RWPE2 (cell line): ENCODE results near the gene LRP1B.

Source experiments
- ATAC-seq: fragments of 200-7000 bp; cut with Tn5 transposase; 3 replicates; pipeline ENCODE4 v1.9.1; 2021; ENCODE audit warnings: low read depth
- DNase-seq: peaks from one replicate; pipeline ENCODE4 v3.0.0-alpha.2; 2020; ENCODE audit warnings: low spot score
- H3K27ac ChIP-seq: fragments of 450-650 bp; 2 replicates; pipeline ENCODE4 v1.5.1; 2017; ENCODE audit warnings: mild to moderate bottlenecking; ENCODE audit not compliant: poor library complexity, severe bottlenecking
- H3K27me3 ChIP-seq: fragments of 250-450 bp; sonication (Bioruptor Pico); 2 replicates; pipeline ENCODE4 v1.5.1; 2021; ENCODE audit warnings: mild to moderate bottlenecking, moderate library complexity; ENCODE audit not compliant: insufficient read depth, poor library complexity, severe bottlenecking
- H3K36me3 ChIP-seq: fragments of 250-450 bp; sonication (Bioruptor Pico); 2 replicates; pipeline ENCODE4 v1.5.1; 2020; ENCODE audit warnings: low read depth, mild to moderate bottlenecking, moderate library complexity
- H3K4me1 ChIP-seq: fragments of 250-450 bp; sonication (Bioruptor Pico); 2 replicates; pipeline ENCODE4 v1.5.1; 2021; ENCODE audit warnings: mild to moderate bottlenecking, moderate library complexity; ENCODE audit not compliant: insufficient read depth, poor library complexity, severe bottlenecking
- H3K4me3 ChIP-seq: fragments of 250-450 bp; sonication (Bioruptor Pico); 2 replicates; pipeline ENCODE4 v1.5.1; 2021; ENCODE audit warnings: mild to moderate bottlenecking, moderate library complexity; ENCODE audit not compliant: severe bottlenecking
- H3K9me3 ChIP-seq: fragments of 250-450 bp; sonication (Bioruptor Pico); 2 replicates; pipeline ENCODE4 v1.5.1; 2021; ENCODE audit warnings: mild to moderate bottlenecking, moderate library complexity; ENCODE audit not compliant: severe bottlenecking
- TF ChIP-seq, protein P1 (sequence below): fragments of 450-650 bp; IDR thresholded peaks from one replicate; pipeline ENCODE4 v1.5.1; 2017; ENCODE audit warnings: mild to moderate bottlenecking, moderate library complexity; ENCODE audit not compliant: poor library complexity, severe bottlenecking

The LRP1B gene

GRCh38 chr2:141029428-141030078, 1101.3 kb downstream of the LRP1B start:
- H3K27me3 ChIP-seq, result no peaks in the 10 kb centered on the region
- no peak overlapping the region for H3K27ac ChIP-seq
- no peak overlapping the region for H3K4me3 ChIP-seq
- DNase-seq (no peak), ATAC-seq (no peak)
- TF ChIP-seq, protein P1, sequence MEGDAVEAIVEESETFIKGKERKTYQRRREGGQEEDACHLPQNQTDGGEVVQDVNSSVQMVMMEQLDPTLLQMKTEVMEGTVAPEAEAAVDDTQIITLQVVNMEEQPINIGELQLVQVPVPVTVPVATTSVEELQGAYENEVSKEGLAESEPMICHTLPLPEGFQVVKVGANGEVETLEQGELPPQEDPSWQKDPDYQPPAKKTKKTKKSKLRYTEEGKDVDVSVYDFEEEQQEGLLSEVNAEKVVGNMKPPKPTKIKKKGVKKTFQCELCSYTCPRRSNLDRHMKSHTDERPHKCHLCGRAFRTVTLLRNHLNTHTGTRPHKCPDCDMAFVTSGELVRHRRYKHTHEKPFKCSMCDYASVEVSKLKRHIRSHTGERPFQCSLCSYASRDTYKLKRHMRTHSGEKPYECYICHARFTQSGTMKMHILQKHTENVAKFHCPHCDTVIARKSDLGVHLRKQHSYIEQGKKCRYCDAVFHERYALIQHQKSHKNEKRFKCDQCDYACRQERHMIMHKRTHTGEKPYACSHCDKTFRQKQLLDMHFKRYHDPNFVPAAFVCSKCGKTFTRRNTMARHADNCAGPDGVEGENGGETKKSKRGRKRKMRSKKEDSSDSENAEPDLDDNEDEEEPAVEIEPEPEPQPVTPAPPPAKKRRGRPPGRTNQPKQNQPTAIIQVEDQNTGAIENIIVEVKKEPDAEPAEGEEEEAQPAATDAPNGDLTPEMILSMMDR, result no peak
- no peaks in the 10 kb centered on the region; the same call in 1 of the 2 replicates for H3K36me3 ChIP-seq
- H3K4me1 ChIP-seq, result peaks cover 4% of the 10 kb centered on the region
- H3K9me3 ChIP-seq, result no peaks in the 10 kb centered on the region

GRCh38 chr2:141027221-141027620, 1103.6 kb downstream of the LRP1B start:
- Histone ChIP-seq H3K9me3 (no peaks in the 10 kb centered on the region), H3K27me3 (no peaks in the 10 kb centered on the region), H3K36me3 (no peaks in the 10 kb centered on the region; the same call in 1 of the 2 replicates), H3K4me1 (peaks cover 6% of the 10 kb centered on the region), H3K4me3 (no peak overlapping the region), H3K27ac (no peak overlapping the region)
- TF ChIP-seq, protein P1, result no peak
- DNase-seq (no peak), ATAC-seq (no peak; the same call in 2 of the 3 replicates)

- TF ChIP-seq, protein P1, result no peak
- peaks cover 28% of the 10 kb centered on the region for H3K4me1 ChIP-seq
- no peaks in the 10 kb centered on the region for H3K27me3 ChIP-seq
- peak overlapping the region; percentile 93 for H3K27ac ChIP-seq
- no peak overlapping the region for H3K4me3 ChIP-seq
- ATAC-seq (no peak), DNase-seq (no peak)
- no peaks in the 10 kb centered on the region for H3K36me3 ChIP-seq
- H3K9me3 ChIP-seq, result no peaks in the 10 kb centered on the region
Measured at GRCh38 chr2:141021611-141022010, 1109.2 kb downstream of the LRP1B start.

GRCh38 chr2:141021109-141021508, 1109.7 kb downstream of the LRP1B start:
- peak; percentile 85 for ATAC-seq
- H3K27ac ChIP-seq, result peak overlapping the region; percentile 93
- TF ChIP-seq, protein P1, result no peak

GRCh38 chr2:141020346-141020745, 1110.5 kb downstream of the LRP1B start:
- Histone ChIP-seq H3K27ac (peak overlapping the region; percentile 93), H3K36me3 (no peaks in the 10 kb centered on the region)

More at GRCh38 chr2:141021109-141021508, 1109.7 kb downstream of the LRP1B start:
- Histone ChIP-seq H3K36me3 (no peaks in the 10 kb centered on the region), H3K4me3 (no peak overlapping the region), H3K27me3 (no peaks in the 10 kb centered on the region), H3K9me3 (no peaks in the 10 kb centered on the region), H3K4me1 (peaks cover 28% of the 10 kb centered on the region)
- DNase-seq, result no peak

More at GRCh38 chr2:141020346-141020745, 1110.5 kb downstream of the LRP1B start:
- no peak for DNase-seq
- H3K4me3 ChIP-seq, result no peak overlapping the region
- peak; percentile 71 for ATAC-seq
- H3K4me1 ChIP-seq, result peaks cover 28% of the 10 kb centered on the region
- no peaks in the 10 kb centered on the region for H3K9me3 ChIP-seq
- TF ChIP-seq, protein P1, result no peak
- H3K27me3 ChIP-seq, result no peaks in the 10 kb centered on the region
